Measurements from ENCODE around the gene ARHGAP26.

- no peak for TF ChIP-seq EP300 (IDR thresholded peaks at IDR 0.05)
- TF ChIP-seq POLR2A (IDR thresholded peaks at IDR 0.05), result no peak
- TF ChIP-seq CTCF (IDR thresholded peaks at IDR 0.05), result no peak
Observed at GRCh38 chr5:143197260-143197656, 427.1 kb downstream of the ARHGAP26 start.
